Pancreas (tissue), 10 donors: ENCODE measurements around the gene PFKP. TPM values are rescaled to one million over a fixed set of nuclear protein-coding genes. Genes with fewer than 3 reads are reported as not detected.

ENCODE experiments used
- ATAC-seq, 4 donors: fragments of 200-7000 bp; cut with Tn5 transposase; one replicate each; pipeline versions ENCODE4 v1.8.0 to v1.9.1; 2020; ENCODE audit warnings: mild to moderate bottlenecking in 4 of 4, moderate library complexity in 4 of 4
- DNase-seq, 6 donors: peaks; one replicate each; pipeline ENCODE4 v3.0.0-alpha.2; 2020
- FAIRE-seq: peaks from 2 replicates; lab custom pipeline; 2012; peaks lifted over from hg19 to GRCh38; lab: Jason Lieb, UNC
- H3K27ac ChIP-seq, 4 donors: fragments of 200-600 bp; sonication (generic); 1 replicate in 3 of 4; 2 replicates in 1 of 4; pipeline versions ENCODE4 v1.5.0 to v1.8.0; 2020
- H3K27me3 ChIP-seq, 4 donors: fragments of 200-600 bp; one replicate each; pipeline ENCODE4 v1.8.0; 2021
- H3K36me3 ChIP-seq, 3 donors: fragments of 200-600 bp; sonication (generic) in 1 of 3; one replicate each; pipeline versions ENCODE4 v1.5.0 to v1.8.0; 2020 to 2021
- H3K4me1 ChIP-seq, 3 donors: fragments of 200-600 bp; one replicate each; pipeline ENCODE4 v1.8.0; 2021
- H3K4me3 ChIP-seq, 4 donors: fragments of 200-600 bp; sonication (generic) in 2 of 4; one replicate each; pipeline versions ENCODE4 v1.5.0 to v1.8.0; 2020 to 2021
- H3K9me3 ChIP-seq, 4 donors: fragments of 200-600 bp; one replicate each; pipeline ENCODE4 v1.8.0; 2021
- CTCF ChIP-seq, 4 donors: fragments of 200-600 bp; sonication (generic) in 3 of 4; IDR thresholded peaks; one replicate each; pipeline versions ENCODE4 v1.5.0 to v1.8.0; 2021; ENCODE audit warnings: antibody characterized with exemption in 4 of 4
- whole genome bisulfite sequencing, 2 donors: extraction: QIAGEN DNeasy Blood & Tissue Kit; methylation state at CpG; one replicate each; pipeline ENCODE4 v1.1.7; 2013; 5-methylcytosine and 5-hydroxymethylcytosine counted together
- intact Hi-C, 3 donors: fragments of 100-400 bp; cut with DNase I; formaldehyde crosslinking; loops; one replicate each; pipeline versions ENCODE4 v1.11.1 to v1.14.2; 2022
- polyA plus RNA-seq, 2 donors: library from polyadenylated mRNA; stranded (reverse); fragments of 200-250 nt; gene quantifications; one replicate each; pipeline ENCODE4 v1.2.3, GENCODE V29; 2013
- total RNA-seq, 6 donors: library from RNA; stranded (reverse); fragmentation: NEBNext Ultra II Directional in 4 of 6; extraction: Animal tissue kit (Norgen Biotek cat#: 25700) in 4 of 6; gene quantifications; one replicate each; pipeline versions ENCODE4 v1.2.1 to v1.2.4, GENCODE V29; 2021 to 2023
- donor health status: healthy with polysubstance abuse.
- donor health status: DM: no; HTN: no; CAD: no; lungs with moderate emphysema.
- donor health status: DM: no; HTN: no; CAD: no.
- donor health status: control.
- donor health status: control.
- donor health status: Bipolar disorder and iron deficiency.
- donor health status: DM: yes; HTN: yes; CAD: no.
- donor health status: DM: no; HTN: no; CAD: no.
- donor health status: DM: no; HTN: no; CAD: no.
- donor health status: DM: yes; HTN: yes; CAD: no.

Gene PFKP
- total and polyA plus RNA-seq, 8 donors: 6.8 to 32.5 (median 14.1) TPM

- DNase-seq: no peak
- no peak for TF ChIP-seq CTCF (IDR thresholded peaks at IDR 0.05)
- ATAC-seq: no peak
- 47 to 93% methylated on average over 1 of the region's 1 CpG for WGBS, 2 donors
- no peaks in the 10 kb centered on the region for H3K36me3 ChIP-seq
- peaks cover 0 to 3% (median 0%) of the 10 kb centered on the region in 4 donors for H3K27me3 ChIP-seq
- intact Hi-C loops: loop anchor here in 1 of 3 donors (10.0 kb wide), 1 partner anchor 115 kb away; no protein-coding TSS in a partner anchor
- FAIRE-seq: no peak
- no peak overlapping the region for H3K4me3 ChIP-seq
- H3K4me1 ChIP-seq: no peaks in the 10 kb centered on the region
- no peaks in the 10 kb centered on the region for H3K9me3 ChIP-seq
- no peak overlapping the region for H3K27ac ChIP-seq
These were observed 27.3 kb upstream of the PFKP start for GRCh38 chr10:3040069-3040468.

- 65 to 77% methylated on average over 10 of the region's 10 CpGs for WGBS, 2 donors
- intact Hi-C loops: loop anchor here in 1 of 3 donors (10.0 kb wide), 1 partner anchor 118 kb away; no protein-coding TSS in a partner anchor
- no peak for TF ChIP-seq CTCF (IDR thresholded peaks at IDR 0.05)
- no peak for ATAC-seq
- no peaks in the 10 kb centered on the region for H3K4me1 ChIP-seq
- no peaks in the 10 kb centered on the region for H3K27me3 ChIP-seq
- H3K9me3 ChIP-seq: no peaks in the 10 kb centered on the region
- H3K36me3 ChIP-seq: no peaks in the 10 kb centered on the region
- no peak overlapping the region for H3K4me3 ChIP-seq
- no peak for FAIRE-seq
- H3K27ac ChIP-seq: no peak overlapping the region
- no peak for DNase-seq
These were observed 24.8 kb upstream of the PFKP start for GRCh38 chr10:3042589-3042988.

- Histone ChIP-seq H3K36me3 (no peaks in the 10 kb centered on the region), H3K4me1 (no peaks in the 10 kb centered on the region), H3K4me3 (no peak overlapping the region), H3K27me3 (no peaks in the 10 kb centered on the region), H3K27ac (no peak overlapping the region), H3K9me3 (no peaks in the 10 kb centered on the region)
- peak in 3 of 4 donors; percentile 30 to 38 (median 37) for TF ChIP-seq CTCF (IDR thresholded peaks at IDR 0.05)
- ATAC-seq (peak; percentile 69 to 93 (median 87)), DNase-seq (peak in 4 of 6 donors; percentile 25 to 58 (median 41)), FAIRE-seq (no peak)
- 17 to 18% methylated on average over 16 of the region's 16 CpGs for WGBS, 2 donors
- intact Hi-C loops: loop anchor here in 1 of 3 donors (10.0 kb wide), 1 partner anchor 119 kb away; no protein-coding TSS in a partner anchor
These were observed 23.6 kb upstream of the PFKP start for GRCh38 chr10:3043512-3044368.

GRCh38 chr10:3045471-3046209, 21.7 kb upstream of the PFKP start:
- WGBS, 2 donors: 31 to 34% methylated on average over 11 of the region's 11 CpGs
- Histone ChIP-seq H3K36me3 (no peaks in the 10 kb centered on the region), H3K4me1 (no peaks in the 10 kb centered on the region), H3K27ac (no peak overlapping the region), H3K4me3 (no peak overlapping the region), H3K9me3 (no peaks in the 10 kb centered on the region), H3K27me3 (no peaks in the 10 kb centered on the region)
- DNase-seq: peak in 4 of 6 donors; percentile 24 to 68 (median 35)
- FAIRE-seq: no peak
- ATAC-seq: peak in 3 of 4 donors; percentile 63 to 81 (median 75)
- no peak for TF ChIP-seq CTCF (IDR thresholded peaks at IDR 0.05)
- intact Hi-C loops: loop anchor here in 2 of 3 donors (5.0 to 10.0 kb wide), 2 partner anchors 118 to 121 kb away; no protein-coding TSS in a partner anchor
